ENCODE measurements around the gene KLHL3.

The KLHL3 gene

GRCh38 chr5:137693951-137694721 is 41.8 kb downstream of the KLHL3 start:
- in situ Hi-C loops (cut with MboI; ENCODE audit: low pct_unique_long_range_greater_than_20kb, low sequenced_read_pairs, unreplicated experiment) = no loop called here
- no peak for DNase-seq (ENCODE audit: low spot score)
- TF ChIP-seq CTCF (IDR thresholded peaks at IDR 0.05; ENCODE audit: extremely low read depth, insufficient read depth, missing control alignments) = no peak

- no peak for DNase-seq (ENCODE audit: low spot score)
- in situ Hi-C loops (cut with MboI; ENCODE audit: low pct_unique_long_range_greater_than_20kb, low sequenced_read_pairs, unreplicated experiment) = no loop called here
- TF ChIP-seq CTCF (IDR thresholded peaks at IDR 0.05; ENCODE audit: extremely low read depth, insufficient read depth, missing control alignments) = no peak
These were observed 42.5 kb downstream of the KLHL3 start for GRCh38 chr5:137693307-137693950.

GRCh38 chr5:137689306-137689705 is 46.6 kb downstream of the KLHL3 start:
- TF ChIP-seq CTCF (IDR thresholded peaks at IDR 0.05; ENCODE audit: extremely low read depth, insufficient read depth, missing control alignments) = no peak
- no peak for DNase-seq (ENCODE audit: low spot score)
- in situ Hi-C loops (cut with MboI; ENCODE audit: low pct_unique_long_range_greater_than_20kb, low sequenced_read_pairs, unreplicated experiment) = no loop called here

GRCh38 chr5:137688210-137688840 is 47.6 kb downstream of the KLHL3 start:
- no peak for TF ChIP-seq CTCF (IDR thresholded peaks at IDR 0.05; ENCODE audit: extremely low read depth, insufficient read depth, missing control alignments)
- in situ Hi-C loops (cut with MboI; ENCODE audit: low pct_unique_long_range_greater_than_20kb, low sequenced_read_pairs, unreplicated experiment) = no loop called here
- no peak for DNase-seq (ENCODE audit: low spot score)

GRCh38 chr5:137684761-137685160 is 51.1 kb downstream of the KLHL3 start:
- DNase-seq (ENCODE audit: low spot score) = no peak
- in situ Hi-C loops (cut with MboI; ENCODE audit: low pct_unique_long_range_greater_than_20kb, low sequenced_read_pairs, unreplicated experiment) = no loop called here
- TF ChIP-seq CTCF (IDR thresholded peaks at IDR 0.05; ENCODE audit: extremely low read depth, insufficient read depth, missing control alignments) = no peak

- TF ChIP-seq CTCF (IDR thresholded peaks at IDR 0.05; ENCODE audit: extremely low read depth, insufficient read depth, missing control alignments) = no peak
- DNase-seq (ENCODE audit: low spot score) = no peak
- in situ Hi-C loops (cut with MboI; ENCODE audit: low pct_unique_long_range_greater_than_20kb, low sequenced_read_pairs, unreplicated experiment) = no loop called here
These were observed 54.7 kb downstream of the KLHL3 start for GRCh38 chr5:137681191-137681590.
